ENCODE measurements around the gene HIBCH.
"Not testable (repeated sequence)": the region's sequence is repeated elsewhere in the genome, so short reads cannot be mapped to it uniquely, and the experiment has no call there.

HIBCH gene

GRCh38 chr2:190271783-190272456 is 47.7 kb downstream of the HIBCH start:
- no peak for TF ChIP-seq CTCF (conservative IDR thresholded peaks at IDR 0.05)
- TF ChIP-seq ZFX (IDR thresholded peaks at IDR 0.05), result no peak
- H3K27ac ChIP-seq, result no peak overlapping the region

- no peak overlapping the region for H3K27ac ChIP-seq
- TF ChIP-seq ZFX (IDR thresholded peaks at IDR 0.05) (no peak), CTCF (conservative IDR thresholded peaks at IDR 0.05) (no peak)
Measured at GRCh38 chr2:190270298-190270697, 49.3 kb downstream of the HIBCH start.

- not testable (repeated sequence) for H3K27ac ChIP-seq
Measured at GRCh38 chr2:190269699-190270098, 49.9 kb downstream of the HIBCH start.

- H3K27ac ChIP-seq, result no peak overlapping the region
- TF ChIP-seq ZFX (IDR thresholded peaks at IDR 0.05) (no peak), CTCF (conservative IDR thresholded peaks at IDR 0.05) (no peak)
Measured at GRCh38 chr2:190267302-190267701, 52.3 kb downstream of the HIBCH start.

GRCh38 chr2:190266314-190266713 is 53.3 kb downstream of the HIBCH start:
- H3K27ac ChIP-seq, result no peak overlapping the region
- no peak for TF ChIP-seq CTCF (conservative IDR thresholded peaks at IDR 0.05)
- no peak for TF ChIP-seq ZFX (IDR thresholded peaks at IDR 0.05)

- TF ChIP-seq ZFX (IDR thresholded peaks at IDR 0.05) (no peak), CTCF (conservative IDR thresholded peaks at IDR 0.05) (no peak)
- H3K27ac ChIP-seq, result no peak overlapping the region
Measured at GRCh38 chr2:190261851-190262250, 57.8 kb downstream of the HIBCH start.

GRCh38 chr2:190256087-190256486 is 63.5 kb downstream of the HIBCH start:
- TF ChIP-seq CTCF (conservative IDR thresholded peaks at IDR 0.05), result no peak
- no peak for TF ChIP-seq ZFX (IDR thresholded peaks at IDR 0.05)
- no peak overlapping the region for H3K27ac ChIP-seq

GRCh38 chr2:190255676-190256075 is 64.0 kb downstream of the HIBCH start:
- TF ChIP-seq ZFX (IDR thresholded peaks at IDR 0.05) (no peak), CTCF (conservative IDR thresholded peaks at IDR 0.05) (no peak)
- no peak overlapping the region for H3K27ac ChIP-seq
